Dendritic cell treated with granulocyte-macrophage colony-stimulating factor and Interleukin-4, amounts not matched to agents 40 ng/mL and 50 ng/mL, for 4 days (primary cell): Measurements from ENCODE around the gene TRMT61A.
"Not testable (repeated sequence)": the region's sequence is repeated elsewhere in the genome, so short reads cannot be mapped to it uniquely, and the experiment has no call there.

ENCODE experiments used
- H3K27ac Mint-ChIP-seq: one replicate; pipeline ENCODE4 v1.8.0; 2022; ENCODE audit warnings: mild to moderate bottlenecking, mixed read lengths
- H3K27me3 Mint-ChIP-seq: one replicate; pipeline ENCODE4 v1.8.0; 2022; ENCODE audit warnings: mild to moderate bottlenecking, mixed read lengths
- H3K36me3 Mint-ChIP-seq: one replicate; pipeline ENCODE4 v1.8.0; 2022; ENCODE audit warnings: low read depth, mixed read lengths
- H3K4me1 Mint-ChIP-seq: one replicate; pipeline ENCODE4 v1.8.0; 2022; ENCODE audit warnings: low read depth, mixed read lengths
- H3K4me3 Mint-ChIP-seq: one replicate; pipeline ENCODE4 v1.8.0; 2022; ENCODE audit warnings: mild to moderate bottlenecking, moderate library complexity, mixed read lengths
- H3K9me3 Mint-ChIP-seq: one replicate; pipeline ENCODE4 v1.8.0; 2022; ENCODE audit warnings: mixed read lengths
- intact Hi-C: fragments of 100-400 bp; cut with micrococcal nuclease; formaldehyde crosslinking; loops from one replicate; pipeline ENCODE4 v1.15.0; 2022

Gene TRMT61A

GRCh38 chr14:103501041-103501870, 27.7 kb upstream of the TRMT61A start:
- intact Hi-C loops: no loop called here
- no peaks in the 10 kb centered on the region for H3K27me3 Mint-ChIP-seq
- H3K4me3 Mint-ChIP-seq: no peak overlapping the region
- H3K9me3 Mint-ChIP-seq: no peaks in the 10 kb centered on the region
- H3K36me3 Mint-ChIP-seq: peaks cover 70% of the 10 kb centered on the region
- H3K4me1 Mint-ChIP-seq: peaks cover 14% of the 10 kb centered on the region
- no peak overlapping the region for H3K27ac Mint-ChIP-seq

DNA sequence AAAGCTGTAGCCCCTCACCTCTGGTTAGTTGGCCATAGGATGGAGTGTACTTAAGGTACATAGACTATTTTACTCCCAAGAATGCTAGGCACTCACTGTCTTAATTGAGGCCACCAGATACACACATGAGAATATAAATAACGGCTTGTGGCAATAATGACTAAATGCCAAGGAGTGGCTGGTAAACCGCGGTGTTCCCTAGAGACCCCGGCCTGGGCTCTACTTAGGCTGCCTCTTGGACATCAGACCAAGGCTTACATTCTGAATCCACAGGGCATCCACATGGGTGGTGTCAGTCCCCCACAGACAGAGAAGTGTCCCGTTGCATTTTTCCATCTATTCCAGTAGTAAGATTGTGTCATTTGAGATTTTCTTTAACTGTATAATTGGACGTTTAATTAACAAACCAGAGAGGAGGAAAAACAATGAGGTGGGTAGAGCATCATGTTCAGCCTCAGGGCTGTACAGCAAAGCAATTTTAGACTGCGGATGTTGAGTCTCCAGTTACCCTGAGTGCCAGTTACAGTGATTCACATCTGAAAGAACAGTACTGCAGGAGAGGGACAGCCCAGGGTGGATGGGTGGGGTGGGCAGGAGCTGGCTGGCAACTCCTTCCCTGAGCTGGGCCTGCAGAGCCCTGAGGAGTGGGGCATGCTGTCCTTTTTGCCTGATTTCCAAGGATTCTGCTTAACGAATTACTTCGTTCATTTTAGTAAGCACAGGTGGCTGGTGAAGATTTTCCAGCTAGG, 26.9 kb upstream of the TRMT61A start:
- Mint-ChIP-seq H3K4me1 (peaks cover 22% of the 10 kb centered on the region), H3K4me3 (no peak overlapping the region), H3K36me3 (peaks cover 69% of the 10 kb centered on the region), H3K27ac (no peak overlapping the region), H3K27me3 (no peaks in the 10 kb centered on the region), H3K9me3 (no peaks in the 10 kb centered on the region)
- intact Hi-C loops: no loop called here

- no peak overlapping the region for H3K27ac Mint-ChIP-seq
- no peaks in the 10 kb centered on the region for H3K9me3 Mint-ChIP-seq
- peaks cover 69% of the 10 kb centered on the region for H3K36me3 Mint-ChIP-seq
- intact Hi-C loops: no loop called here
- no peak overlapping the region for H3K4me3 Mint-ChIP-seq
- H3K4me1 Mint-ChIP-seq: peaks cover 29% of the 10 kb centered on the region
- no peaks in the 10 kb centered on the region for H3K27me3 Mint-ChIP-seq
Observed at GRCh38 chr14:103502877-103503276, 26.1 kb upstream of the TRMT61A start.

DNA sequence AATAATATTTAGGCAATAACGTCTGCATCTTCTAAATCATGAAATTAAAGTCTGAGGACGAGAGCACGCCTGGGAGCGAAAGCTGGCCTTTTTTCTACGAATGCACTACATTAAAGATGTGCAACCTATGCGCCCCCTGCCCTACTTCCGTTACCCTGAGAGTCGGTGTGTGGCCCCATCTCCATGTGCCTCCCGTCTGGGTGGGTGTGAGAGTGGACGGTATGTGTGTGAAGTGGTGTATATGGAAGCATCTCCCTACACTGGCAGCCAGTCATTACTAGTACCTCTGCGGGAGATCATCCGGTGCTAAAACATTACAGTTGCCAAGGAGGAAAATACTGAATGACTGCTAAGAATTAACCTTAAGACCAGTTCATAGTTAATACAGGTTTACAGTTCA, 25.7 kb upstream of the TRMT61A start:
- H3K27me3 Mint-ChIP-seq: no peaks in the 10 kb centered on the region
- no peaks in the 10 kb centered on the region for H3K9me3 Mint-ChIP-seq
- intact Hi-C loops: no loop called here
- peaks cover 71% of the 10 kb centered on the region for H3K36me3 Mint-ChIP-seq
- no peak overlapping the region for H3K27ac Mint-ChIP-seq
- peaks cover 29% of the 10 kb centered on the region for H3K4me1 Mint-ChIP-seq
- no peak overlapping the region for H3K4me3 Mint-ChIP-seq

GRCh38 chr14:103504991-103505565, 23.9 kb upstream of the TRMT61A start:
- intact Hi-C loops: no loop called here
- H3K27me3 Mint-ChIP-seq: no peaks in the 10 kb centered on the region
- H3K4me3 Mint-ChIP-seq: no peak overlapping the region
- H3K9me3 Mint-ChIP-seq: no peaks in the 10 kb centered on the region
- H3K27ac Mint-ChIP-seq: peak overlapping the region; percentile 14
- H3K4me1 Mint-ChIP-seq: peaks cover 29% of the 10 kb centered on the region
- peaks cover 83% of the 10 kb centered on the region for H3K36me3 Mint-ChIP-seq

DNA sequence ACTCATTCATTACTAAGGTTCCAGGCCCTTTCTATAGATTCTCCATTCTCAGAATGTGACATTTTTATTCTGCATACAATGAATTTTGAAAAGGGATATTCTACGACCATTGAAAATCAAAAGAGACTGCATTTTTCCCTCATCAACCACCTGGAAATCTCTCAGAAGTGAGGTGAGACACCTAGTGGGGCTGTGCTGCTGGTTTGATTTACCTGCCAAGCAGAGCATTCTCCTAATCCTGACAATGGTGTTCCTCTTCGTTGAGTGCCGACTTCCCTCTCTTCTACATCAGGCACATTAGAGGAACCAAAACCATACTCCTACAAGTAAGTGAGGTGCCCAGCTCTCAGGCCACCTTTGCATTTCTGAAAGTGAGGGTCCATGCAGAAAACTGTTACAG, 21.2 kb upstream of the TRMT61A start:
- peaks cover 35% of the 10 kb centered on the region for H3K4me1 Mint-ChIP-seq
- H3K27me3 Mint-ChIP-seq: no peaks in the 10 kb centered on the region
- intact Hi-C loops: no loop called here
- peaks cover 83% of the 10 kb centered on the region for H3K36me3 Mint-ChIP-seq
- H3K4me3 Mint-ChIP-seq: no peak overlapping the region
- no peak overlapping the region for H3K27ac Mint-ChIP-seq
- H3K9me3 Mint-ChIP-seq: no peaks in the 10 kb centered on the region

DNA sequence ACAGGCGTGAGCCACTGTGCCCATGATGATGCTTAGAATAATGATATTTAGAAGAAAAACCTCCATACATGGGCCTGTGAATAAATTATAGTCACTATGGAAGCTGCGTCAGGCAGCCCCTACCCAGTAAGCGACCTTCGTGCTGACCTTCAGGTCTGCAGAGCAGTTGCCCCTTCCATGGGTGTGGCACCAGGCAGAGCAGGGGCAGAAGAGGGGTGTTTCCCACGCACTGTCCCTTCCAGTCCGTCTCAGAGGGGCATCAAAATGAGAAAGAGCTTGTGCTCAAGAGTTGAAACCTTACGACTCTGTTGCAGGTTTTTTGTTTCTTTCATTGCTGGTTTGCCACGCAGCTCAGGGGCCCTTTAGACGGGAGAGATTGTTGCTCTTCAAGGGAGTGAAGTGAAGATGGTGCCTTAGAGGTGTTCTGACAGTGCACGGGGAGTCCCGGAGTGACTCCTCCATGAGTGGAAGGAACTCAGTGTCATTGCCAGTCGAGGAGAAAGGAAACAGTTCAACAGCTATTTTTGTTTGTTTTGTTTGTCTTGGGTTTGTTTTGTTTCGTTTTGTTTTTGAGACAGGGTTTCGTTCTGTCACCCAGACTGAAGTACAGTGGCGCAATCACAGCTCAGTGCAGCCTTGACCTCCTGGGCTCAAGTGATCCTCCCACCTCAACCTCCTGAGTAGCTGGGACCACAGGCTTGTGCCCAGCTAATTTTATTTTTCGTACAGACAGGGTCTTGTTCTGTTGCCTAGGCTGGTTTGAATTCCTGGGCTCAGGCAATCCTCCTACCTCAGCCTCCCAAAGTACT, 20.3 kb upstream of the TRMT61A start:
- Mint-ChIP-seq H3K9me3 (no peaks in the 10 kb centered on the region), H3K36me3 (peaks cover 80% of the 10 kb centered on the region), H3K4me3 (no peak overlapping the region), H3K27me3 (no peaks in the 10 kb centered on the region), H3K27ac (peak overlapping the region; percentile 20), H3K4me1 (peaks cover 42% of the 10 kb centered on the region)
- intact Hi-C loops: no loop called here

DNA sequence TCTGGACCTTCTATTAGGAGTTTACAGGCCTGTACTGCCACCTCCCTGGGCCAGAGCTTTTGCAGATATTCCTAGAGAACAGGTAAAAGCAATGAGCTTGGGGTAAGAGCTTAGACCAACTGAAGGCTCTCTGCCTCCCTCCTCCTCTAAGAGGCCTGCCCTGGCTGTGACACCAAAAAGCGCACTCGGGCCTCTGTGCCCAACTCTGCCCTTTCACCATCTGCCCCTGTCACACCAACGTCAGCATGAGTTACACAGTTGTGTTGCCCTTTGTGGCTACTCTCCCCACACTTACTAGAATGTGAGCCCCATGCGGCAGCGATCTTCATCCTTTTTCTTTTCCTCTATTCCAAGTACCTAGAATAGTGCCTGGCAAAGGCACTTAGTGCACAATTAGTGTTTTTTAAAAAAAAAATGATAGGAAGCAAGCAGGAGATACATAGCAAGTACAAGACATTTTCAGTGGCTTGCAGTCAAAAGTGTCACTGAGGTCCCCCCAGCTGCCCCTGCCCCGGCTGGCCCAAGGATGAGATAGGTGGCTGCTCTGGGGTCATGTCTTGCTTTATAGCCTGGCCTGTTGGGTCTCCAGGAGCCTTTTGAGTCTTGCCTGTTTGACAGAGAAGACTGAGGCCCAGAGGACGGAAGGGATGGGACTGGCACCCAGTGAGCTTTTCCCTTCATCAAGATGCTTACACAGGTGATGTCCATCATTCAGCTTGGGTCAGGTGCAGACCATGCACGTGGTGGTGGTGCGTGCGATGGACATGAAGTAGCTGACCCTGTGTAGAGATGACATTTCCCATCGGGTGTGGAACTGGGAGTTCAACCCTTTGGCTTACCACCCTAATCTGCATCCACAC, 18.9 kb upstream of the TRMT61A start:
- Mint-ChIP-seq H3K27me3 (peaks cover 2% of the 10 kb centered on the region), H3K36me3 (peaks cover 74% of the 10 kb centered on the region), H3K9me3 (no peaks in the 10 kb centered on the region), H3K4me3 (no peak overlapping the region), H3K4me1 (peaks cover 39% of the 10 kb centered on the region), H3K27ac (no peak overlapping the region)
- intact Hi-C loops: no loop called here

- Mint-ChIP-seq H3K9me3 (no peaks in the 10 kb centered on the region), H3K36me3 (peaks cover 66% of the 10 kb centered on the region), H3K27me3 (peaks cover 2% of the 10 kb centered on the region), H3K27ac (no peak overlapping the region), H3K4me1 (peaks cover 30% of the 10 kb centered on the region), H3K4me3 (no peak overlapping the region)
- intact Hi-C loops: no loop called here
Observed at GRCh38 chr14:103510724-103511693, 18.0 kb upstream of the TRMT61A start.

- H3K27me3 Mint-ChIP-seq, H3K4me3 Mint-ChIP-seq, H3K9me3 Mint-ChIP-seq, intact Hi-C loops: not testable (repeated sequence)
- Mint-ChIP-seq H3K4me1 (peaks cover 19% of the 10 kb centered on the region), H3K36me3 (peaks cover 62% of the 10 kb centered on the region), H3K27ac (peak overlapping the region; percentile 67)
Observed at GRCh38 chr14:103512180-103512579, 16.8 kb upstream of the TRMT61A start.

GRCh38 chr14:103512701-103513611, 16.0 kb upstream of the TRMT61A start:
- no peak overlapping the region for H3K4me3 Mint-ChIP-seq
- peaks cover 2% of the 10 kb centered on the region for H3K27me3 Mint-ChIP-seq
- no peaks in the 10 kb centered on the region for H3K9me3 Mint-ChIP-seq
- H3K36me3 Mint-ChIP-seq: peaks cover 62% of the 10 kb centered on the region
- H3K4me1 Mint-ChIP-seq: peaks cover 13% of the 10 kb centered on the region
- peak overlapping the region; percentile 67 for H3K27ac Mint-ChIP-seq
- intact Hi-C loops: no loop called here
